Lower leg skin (tissue), 4 donors: ENCODE results near the gene OR2A14. TPM values are rescaled to one million over a fixed set of nuclear protein-coding genes. Genes with fewer than 3 reads are reported as not detected.

ENCODE experiments used
- DNase-seq, 2 donors: peaks; one replicate each; pipeline ENCODE4 v3.0.0-alpha.2; 2019; ENCODE audit warnings: low spot score in 2 of 2
- H3K4me3 ChIP-seq: fragments of 200-600 bp; sonication (generic); 2 replicates; pipeline ENCODE4 v1.5.1; 2017; ENCODE audit warnings: mild to moderate bottlenecking, low read depth; ENCODE audit not compliant: poor library complexity, severe bottlenecking
- POLR2A ChIP-seq, 2 donors: fragments of 450-650 bp; IDR thresholded peaks; one replicate each; pipeline ENCODE4 v1.6.1; 2016 to 2017; ENCODE audit warnings: antibody characterized with exemption in 2 of 2, mild to moderate bottlenecking in 1 of 2, moderate library complexity in 1 of 2
- WGBS, 2 donors: methylation state at CpG; one replicate each; pipeline ENCODE4 v1.1.5; 2018; 5-methylcytosine and 5-hydroxymethylcytosine counted together
- intact Hi-C: fragments of 100-400 bp; cut with DNase I; formaldehyde crosslinking; loops from one replicate; pipeline ENCODE4 v1.15.0; 2023; ENCODE audit warnings: low total_unique reads
- total RNA-seq, 4 donors: library from RNA; depleted of rRNA; stranded (reverse); fragments of >200 nt; gene quantifications; one replicate each; pipeline ENCODE4 v1.1.0, GENCODE V29; 2016
- TF ChIP-seq, protein P1 (sequence below), 3 donors: fragments of 450-650 bp; IDR thresholded peaks; one replicate each; pipeline ENCODE4 v1.5.1; 2016; ENCODE audit warnings: antibody characterized with exemption in 3 of 3, mild to moderate bottlenecking in 3 of 3, moderate library complexity in 2 of 3

The OR2A14 gene, protein sequence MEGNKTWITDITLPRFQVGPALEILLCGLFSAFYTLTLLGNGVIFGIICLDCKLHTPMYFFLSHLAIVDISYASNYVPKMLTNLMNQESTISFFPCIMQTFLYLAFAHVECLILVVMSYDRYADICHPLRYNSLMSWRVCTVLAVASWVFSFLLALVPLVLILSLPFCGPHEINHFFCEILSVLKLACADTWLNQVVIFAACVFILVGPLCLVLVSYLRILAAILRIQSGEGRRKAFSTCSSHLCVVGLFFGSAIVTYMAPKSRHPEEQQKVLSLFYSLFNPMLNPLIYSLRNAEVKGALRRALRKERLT
- total RNA-seq = not detected

DNA sequence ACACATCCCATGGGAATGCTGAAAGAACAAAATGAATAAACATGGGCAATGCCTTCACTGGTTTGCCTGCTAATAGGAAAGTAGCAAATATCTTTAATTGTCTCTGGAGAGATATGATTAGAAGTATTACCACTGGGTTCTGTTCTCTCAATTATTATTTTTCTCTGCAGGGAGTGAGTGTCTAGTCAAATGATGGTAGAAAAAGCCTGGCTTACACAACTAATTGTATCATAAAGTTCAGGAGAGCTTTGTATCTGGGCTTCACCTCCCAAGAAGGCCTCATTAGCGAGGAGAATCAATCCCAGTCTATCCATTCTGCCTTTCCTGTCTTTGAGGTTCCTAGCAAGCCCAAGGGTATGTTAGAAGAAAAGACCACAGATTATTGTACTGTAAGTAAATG lies at the start of gene OR2A14:
TSS of gene OR2A14 (plus strand) at position 301 of the 400 bp plus-strand sequence. CDS start 5,937 bp downstream, outside the sequence.
- H3K4me3 ChIP-seq = no peak within 1 kb of the TSS
- intact Hi-C loops = no loop called here
- WGBS, 2 donors = 76 to 88% methylated on average over 1 of the region's 1 CpG
- TF ChIP-seq, protein P1, sequence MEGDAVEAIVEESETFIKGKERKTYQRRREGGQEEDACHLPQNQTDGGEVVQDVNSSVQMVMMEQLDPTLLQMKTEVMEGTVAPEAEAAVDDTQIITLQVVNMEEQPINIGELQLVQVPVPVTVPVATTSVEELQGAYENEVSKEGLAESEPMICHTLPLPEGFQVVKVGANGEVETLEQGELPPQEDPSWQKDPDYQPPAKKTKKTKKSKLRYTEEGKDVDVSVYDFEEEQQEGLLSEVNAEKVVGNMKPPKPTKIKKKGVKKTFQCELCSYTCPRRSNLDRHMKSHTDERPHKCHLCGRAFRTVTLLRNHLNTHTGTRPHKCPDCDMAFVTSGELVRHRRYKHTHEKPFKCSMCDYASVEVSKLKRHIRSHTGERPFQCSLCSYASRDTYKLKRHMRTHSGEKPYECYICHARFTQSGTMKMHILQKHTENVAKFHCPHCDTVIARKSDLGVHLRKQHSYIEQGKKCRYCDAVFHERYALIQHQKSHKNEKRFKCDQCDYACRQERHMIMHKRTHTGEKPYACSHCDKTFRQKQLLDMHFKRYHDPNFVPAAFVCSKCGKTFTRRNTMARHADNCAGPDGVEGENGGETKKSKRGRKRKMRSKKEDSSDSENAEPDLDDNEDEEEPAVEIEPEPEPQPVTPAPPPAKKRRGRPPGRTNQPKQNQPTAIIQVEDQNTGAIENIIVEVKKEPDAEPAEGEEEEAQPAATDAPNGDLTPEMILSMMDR (IDR thresholded peaks at IDR 0.05) = no peak
- no peak for TF ChIP-seq POLR2A (IDR thresholded peaks at IDR 0.05)
- no peak for DNase-seq

DNA sequence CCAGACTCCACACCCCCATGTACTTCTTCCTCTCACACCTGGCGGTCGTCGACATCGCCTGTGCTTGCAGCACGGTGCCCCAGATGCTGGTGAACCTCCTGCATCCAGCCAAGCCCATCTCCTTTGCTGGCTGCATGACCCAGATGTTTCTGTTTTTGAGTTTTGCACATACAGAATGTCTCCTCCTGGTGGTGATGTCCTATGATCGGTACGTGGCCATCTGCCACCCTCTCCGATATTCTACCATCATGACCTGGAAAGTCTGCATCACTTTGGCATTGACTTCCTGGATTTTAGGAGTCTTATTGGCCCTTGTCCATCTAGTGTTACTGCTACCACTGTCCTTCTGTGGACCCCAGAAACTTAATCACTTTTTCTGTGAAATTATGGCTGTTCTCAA lies 48.6 kb upstream of the OR2A14 start:
- intact Hi-C loops = no loop called here
- no peak for DNase-seq
- H3K4me3 ChIP-seq = no peak overlapping the region
- 90 to 95% methylated on average over 8 of the region's 8 CpGs for WGBS, 2 donors
- no peak for TF ChIP-seq POLR2A (IDR thresholded peaks at IDR 0.05)
- TF ChIP-seq, protein P1 (IDR thresholded peaks at IDR 0.05) = no peak

DNA sequence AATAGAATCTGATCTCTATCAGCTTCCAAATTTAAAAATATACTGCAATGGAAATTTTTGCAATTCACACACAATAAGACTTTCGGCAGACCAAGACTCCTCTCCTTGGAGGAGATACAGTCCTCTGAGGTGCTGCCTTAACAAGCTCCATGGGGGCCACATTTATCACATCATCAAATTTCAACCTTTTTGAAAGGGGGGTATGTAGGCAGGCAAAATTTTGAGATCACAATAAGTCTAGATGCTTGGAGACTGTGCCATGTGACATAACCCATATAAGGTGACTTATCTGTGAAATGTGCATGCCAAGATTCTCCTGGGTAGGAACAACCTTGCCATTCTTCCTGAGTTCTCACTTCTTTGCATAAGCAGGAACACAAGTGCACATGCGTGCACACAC lies 37.0 kb upstream of the OR2A14 start, which contains the start of gene OR2A12:
TSS of gene OR2A12 (plus strand) at position 301 of the 400 bp plus-strand sequence. CDS start 8,830 bp downstream, outside the sequence.
- TF ChIP-seq POLR2A (IDR thresholded peaks at IDR 0.05) = no peak
- TF ChIP-seq, protein P1 (IDR thresholded peaks at IDR 0.05) = no peak
- H3K4me3 ChIP-seq = no peak within 1 kb of the TSS
- no peak for DNase-seq
- WGBS, 2 donors = 87 to 89% methylated on average over 2 of the region's 2 CpGs
- intact Hi-C loops = no loop called here

DNA sequence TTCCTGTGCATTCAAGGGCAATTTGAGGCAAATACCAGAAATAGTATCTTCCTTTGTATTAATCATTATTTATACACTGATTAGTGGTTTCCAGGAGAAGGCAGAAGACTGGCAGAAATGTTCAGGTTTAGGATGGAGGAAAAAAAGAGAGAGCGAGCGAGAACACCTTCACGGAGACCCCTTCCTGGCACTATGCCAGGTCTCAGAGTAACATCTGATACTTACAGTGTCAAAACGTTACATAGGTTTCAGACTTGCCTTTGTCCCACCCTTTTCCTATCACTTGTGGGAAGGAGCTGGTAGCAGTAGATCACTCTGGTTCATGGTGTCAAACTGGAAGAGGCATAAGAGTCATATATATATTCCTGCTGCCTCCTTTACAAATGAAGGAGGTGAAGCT lies 36.2 kb upstream of the OR2A14 start:
- TF ChIP-seq, protein P1 (IDR thresholded peaks at IDR 0.05) = no peak
- no peak for TF ChIP-seq POLR2A (IDR thresholded peaks at IDR 0.05)
- H3K4me3 ChIP-seq = no peak overlapping the region
- WGBS, 2 donors = 49 to 52% methylated on average over 4 of the region's 4 CpGs
- intact Hi-C loops = no loop called here
- no peak for DNase-seq

DNA sequence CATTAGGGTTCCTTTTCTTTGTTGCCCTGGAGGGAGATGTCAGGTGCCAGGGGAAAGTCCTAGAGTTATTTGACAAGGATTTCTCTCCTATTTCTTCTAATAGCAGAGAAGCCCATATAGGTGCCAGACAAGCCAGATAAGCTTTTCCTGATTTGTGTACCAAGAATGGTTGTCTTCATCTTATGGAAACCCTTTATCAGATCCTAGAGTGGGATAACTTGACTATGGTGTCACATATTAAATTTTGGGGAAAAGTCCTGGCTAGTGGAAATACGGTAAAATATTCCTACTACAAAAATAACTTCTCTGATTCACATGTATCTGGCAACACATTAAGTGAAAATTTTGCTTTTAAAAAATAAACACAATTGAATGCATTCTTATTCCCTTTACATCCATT lies 35.7 kb upstream of the OR2A14 start:
- H3K4me3 ChIP-seq = no peak overlapping the region
- TF ChIP-seq, protein P1 (IDR thresholded peaks at IDR 0.05) = no peak
- TF ChIP-seq POLR2A (IDR thresholded peaks at IDR 0.05) = no peak
- intact Hi-C loops = no loop called here
- 50 to 66% methylated on average over 1 of the region's 1 CpG for WGBS, 2 donors
- no peak for DNase-seq
